HFFc6 (cell line): ENCODE measurements around the gene CDH6. TPM values are rescaled to one million over a fixed set of nuclear protein-coding genes. Genes with fewer than 3 reads are reported as not detected.

Experiments used
- DNase-seq: peaks from one replicate; pipeline ENCODE4 v3.0.0-alpha.2; 2018
- H3K27ac Mint-ChIP-seq: 2 replicates; pipeline ENCODE4 v1.8.0; 2020; ENCODE audit warnings: mild to moderate bottlenecking, mixed read lengths
- H3K27me3 Mint-ChIP-seq: 2 replicates; pipeline ENCODE4 v1.8.0; 2021; ENCODE audit warnings: mild to moderate bottlenecking, moderate library complexity, mixed read lengths; ENCODE audit not compliant: insufficient read depth
- H3K36me3 Mint-ChIP-seq: 2 replicates; pipeline ENCODE4 v1.8.0; 2021; ENCODE audit warnings: low read depth, mixed read lengths
- H3K4me1 Mint-ChIP-seq: 2 replicates; pipeline ENCODE4 v1.8.0; 2020; ENCODE audit warnings: low read depth, mixed read lengths
- H3K4me3 Mint-ChIP-seq: 2 replicates; pipeline ENCODE4 v1.8.0; 2020; ENCODE audit warnings: mild to moderate bottlenecking, moderate library complexity, mixed read lengths
- H3K9me3 Mint-ChIP-seq: 2 replicates; pipeline ENCODE4 v1.8.0; 2020; ENCODE audit warnings: mild to moderate bottlenecking, mixed read lengths
- total RNA-seq, 6 experiments: library from RNA; stranded (reverse); fragmentation: NEBNext Ultra II Directional; extraction: Animal tissue kit (Norgen Biotek cat#: 25700); gene quantifications; 2 replicates in 1 of 6; 3 replicates in 5 of 6; pipeline ENCODE4 v1.2.3, GENCODE V29; 2021
- TF ChIP-seq, protein P1 (sequence below): fragments of 200-600 bp; sonication (generic); IDR thresholded peaks from 2 replicates; pipeline ENCODE4 v1.5.0; 2021; ENCODE audit warnings: antibody characterized with exemption, mild to moderate bottlenecking

The CDH6 gene
- total RNA-seq, 6 experiments from 2014 or later = 0.26 to 6.6 (median 5.0) TPM

DNA sequence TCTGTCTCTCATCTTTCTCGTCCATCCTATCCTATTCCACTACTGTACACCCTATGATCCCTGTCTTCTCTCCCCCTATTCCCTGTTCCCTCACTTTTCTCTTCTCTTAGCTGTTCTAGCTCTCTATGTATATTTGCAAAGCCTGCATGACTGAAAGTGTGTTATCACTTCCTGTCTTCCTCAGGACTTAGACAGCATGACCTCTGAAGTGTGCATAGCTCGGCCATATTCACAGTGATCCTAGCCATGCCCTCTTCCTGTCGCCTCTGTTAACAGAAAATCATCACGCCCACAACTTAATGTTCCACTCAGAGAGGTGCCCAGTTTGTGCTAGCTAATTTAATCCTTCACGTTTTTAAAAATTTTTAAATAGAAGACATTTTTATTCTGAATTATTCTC lies 35.8 kb upstream of the CDH6 start:
- H3K4me1 Mint-ChIP-seq = peaks cover 6% of the 10 kb centered on the region; the same call in 1 of the 2 replicates

DNA sequence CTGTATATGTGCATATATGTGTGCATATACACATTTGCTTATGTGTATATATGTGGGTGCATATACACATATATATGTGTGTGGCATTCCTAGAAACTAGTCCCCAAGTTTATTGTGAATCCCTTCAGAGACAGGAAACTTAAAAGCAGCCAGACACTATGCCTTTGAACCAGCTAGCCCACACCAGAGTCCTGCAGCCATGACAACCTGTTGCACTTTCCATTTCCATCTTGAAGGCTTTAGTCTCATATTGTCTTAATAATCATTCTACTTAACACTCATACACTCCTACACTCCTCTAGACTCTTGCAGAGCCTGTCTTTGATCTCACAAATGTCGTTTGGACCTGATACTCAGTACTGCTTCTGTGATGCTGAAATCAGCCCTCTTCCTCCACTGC lies 34.8 kb upstream of the CDH6 start:
- DNase-seq = no peak
- TF ChIP-seq, protein P1, sequence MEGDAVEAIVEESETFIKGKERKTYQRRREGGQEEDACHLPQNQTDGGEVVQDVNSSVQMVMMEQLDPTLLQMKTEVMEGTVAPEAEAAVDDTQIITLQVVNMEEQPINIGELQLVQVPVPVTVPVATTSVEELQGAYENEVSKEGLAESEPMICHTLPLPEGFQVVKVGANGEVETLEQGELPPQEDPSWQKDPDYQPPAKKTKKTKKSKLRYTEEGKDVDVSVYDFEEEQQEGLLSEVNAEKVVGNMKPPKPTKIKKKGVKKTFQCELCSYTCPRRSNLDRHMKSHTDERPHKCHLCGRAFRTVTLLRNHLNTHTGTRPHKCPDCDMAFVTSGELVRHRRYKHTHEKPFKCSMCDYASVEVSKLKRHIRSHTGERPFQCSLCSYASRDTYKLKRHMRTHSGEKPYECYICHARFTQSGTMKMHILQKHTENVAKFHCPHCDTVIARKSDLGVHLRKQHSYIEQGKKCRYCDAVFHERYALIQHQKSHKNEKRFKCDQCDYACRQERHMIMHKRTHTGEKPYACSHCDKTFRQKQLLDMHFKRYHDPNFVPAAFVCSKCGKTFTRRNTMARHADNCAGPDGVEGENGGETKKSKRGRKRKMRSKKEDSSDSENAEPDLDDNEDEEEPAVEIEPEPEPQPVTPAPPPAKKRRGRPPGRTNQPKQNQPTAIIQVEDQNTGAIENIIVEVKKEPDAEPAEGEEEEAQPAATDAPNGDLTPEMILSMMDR = no peak
- Mint-ChIP-seq H3K36me3 (no peaks in the 10 kb centered on the region), H3K4me3 (no peak overlapping the region), H3K4me1 (peaks cover 6% of the 10 kb centered on the region; the same call in 1 of the 2 replicates), H3K9me3 (no peaks in the 10 kb centered on the region), H3K27me3 (no peaks in the 10 kb centered on the region), H3K27ac (no peak overlapping the region)

More for the DNA sequence above, 35.8 kb upstream of the CDH6 start:
- no peak overlapping the region for H3K4me3 Mint-ChIP-seq
- H3K36me3 Mint-ChIP-seq = no peaks in the 10 kb centered on the region
- H3K9me3 Mint-ChIP-seq = no peaks in the 10 kb centered on the region
- no peak overlapping the region for H3K27ac Mint-ChIP-seq
- DNase-seq = no peak
- H3K27me3 Mint-ChIP-seq = no peaks in the 10 kb centered on the region
- TF ChIP-seq, protein P1 = no peak

DNA sequence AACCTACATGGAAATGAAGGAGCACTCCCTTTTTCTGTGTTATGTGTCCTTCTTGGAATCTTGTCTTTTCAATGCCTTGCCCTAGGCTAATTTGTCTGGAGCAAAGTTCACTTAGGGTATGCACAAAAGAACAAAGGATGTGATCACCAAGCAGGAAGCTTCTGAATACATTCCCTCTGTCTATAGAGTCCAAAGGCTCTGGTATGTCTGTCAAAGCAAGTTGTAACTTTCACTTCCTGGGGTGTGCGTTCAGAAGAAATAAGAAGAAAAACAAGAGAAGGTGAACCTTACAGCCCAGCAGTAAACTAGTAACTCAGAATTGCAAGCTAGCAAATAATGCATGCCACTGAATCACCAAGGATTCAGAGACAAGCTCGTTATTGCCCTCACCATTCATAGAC lies 31.7 kb upstream of the CDH6 start:
- Mint-ChIP-seq H3K27ac (no peak overlapping the region), H3K4me1 (peaks cover 6% of the 10 kb centered on the region; the same call in 1 of the 2 replicates), H3K9me3 (no peaks in the 10 kb centered on the region), H3K27me3 (no peaks in the 10 kb centered on the region), H3K36me3 (no peaks in the 10 kb centered on the region), H3K4me3 (no peak overlapping the region)
- TF ChIP-seq, protein P1 = no peak
- DNase-seq = no peak

DNA sequence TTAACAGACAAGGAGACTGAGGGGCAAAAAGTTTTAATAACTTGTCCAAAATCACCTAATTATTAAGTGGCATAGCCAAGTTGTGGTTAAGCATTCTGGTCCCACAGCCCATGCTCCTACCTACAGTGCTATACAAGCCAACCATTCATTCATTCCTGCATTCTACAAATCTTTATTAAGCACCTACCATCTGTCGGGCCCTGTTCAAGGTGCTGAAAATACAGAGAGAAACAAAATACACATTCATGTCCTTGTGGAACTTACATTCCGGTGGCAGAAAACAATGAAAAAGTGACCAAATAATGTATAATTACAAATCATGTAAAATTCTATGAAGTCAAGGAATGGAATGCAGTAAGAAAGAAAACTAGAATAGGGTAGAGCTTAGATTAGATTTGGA lies 27.8 kb upstream of the CDH6 start:
- no peak for DNase-seq
- TF ChIP-seq, protein P1 = no peak
- Mint-ChIP-seq H3K27ac (no peak overlapping the region), H3K27me3 (no peaks in the 10 kb centered on the region), H3K36me3 (no peaks in the 10 kb centered on the region), H3K4me3 (no peak overlapping the region), H3K4me1 (no peaks in the 10 kb centered on the region), H3K9me3 (no peaks in the 10 kb centered on the region)

DNA sequence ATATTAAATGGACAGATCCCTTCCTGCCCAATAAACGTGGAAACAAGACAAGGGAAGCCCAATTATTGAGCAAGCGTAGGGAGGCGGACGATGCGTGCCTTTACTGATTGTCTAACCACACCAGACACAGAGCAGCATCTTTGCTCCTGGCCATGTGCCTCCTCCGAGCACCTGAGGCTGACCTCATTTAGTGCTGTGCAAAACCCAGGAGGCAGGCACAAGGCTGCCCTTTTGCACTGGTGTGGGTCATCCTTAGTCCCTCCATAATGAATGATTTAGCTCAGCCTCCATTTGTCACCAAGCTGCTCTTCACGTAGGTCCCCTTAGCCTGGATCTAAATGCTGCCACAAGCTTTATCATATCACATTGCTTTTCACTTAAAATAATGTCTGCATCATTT lies 24.1 kb upstream of the CDH6 start:
- H3K27ac Mint-ChIP-seq = no peak overlapping the region
- no peaks in the 10 kb centered on the region for H3K36me3 Mint-ChIP-seq
- no peaks in the 10 kb centered on the region; the same call in 1 of the 2 replicates for H3K4me1 Mint-ChIP-seq
- no peak overlapping the region for H3K4me3 Mint-ChIP-seq
- no peaks in the 10 kb centered on the region for H3K27me3 Mint-ChIP-seq
- no peak for DNase-seq
- no peaks in the 10 kb centered on the region for H3K9me3 Mint-ChIP-seq
- TF ChIP-seq, protein P1 = no peak

DNA sequence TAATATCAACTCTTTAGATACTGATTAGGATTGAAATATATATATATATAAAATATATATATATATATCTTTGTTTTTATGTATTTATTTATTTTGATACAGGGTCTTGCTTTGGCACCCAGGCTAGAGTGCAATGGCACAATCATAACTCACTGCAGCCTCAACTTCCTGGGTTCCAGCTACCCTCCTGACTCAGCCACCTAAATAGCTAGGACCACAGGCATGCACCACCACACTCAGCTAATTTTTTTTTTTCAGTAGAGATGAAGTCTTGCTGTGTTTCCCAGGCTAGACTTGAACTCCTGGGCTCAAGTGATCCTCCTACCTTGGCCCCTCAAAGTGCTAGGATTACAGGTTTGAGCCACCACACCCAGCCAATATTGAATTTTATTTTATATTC lies 20.6 kb upstream of the CDH6 start:
- DNase-seq = no peak
- no peaks in the 10 kb centered on the region; the same call in 1 of the 2 replicates for H3K36me3 Mint-ChIP-seq

More for the DNA sequence above, 20.6 kb upstream of the CDH6 start:
- Mint-ChIP-seq H3K27me3 (peaks cover 1% of the 10 kb centered on the region), H3K4me1 (no peaks in the 10 kb centered on the region; the same call in 1 of the 2 replicates), H3K27ac (no peak overlapping the region), H3K9me3 (no peaks in the 10 kb centered on the region; the same call in 1 of the 2 replicates), H3K4me3 (no peak overlapping the region)
- TF ChIP-seq, protein P1 = no peak
